GM12875 (cell line): ENCODE data around the gene OR9G4.

Experiments
- H3K4me3 ChIP-seq: one replicate; pipeline ENCODE4 v1.5.1; 2011; ENCODE audit warnings: low read depth, low read length, control low read depth
- CTCF ChIP-seq: IDR thresholded peaks from 2 replicates; pipeline ENCODE4 v1.5.1; 2011; ENCODE audit warnings: low read depth, mild to moderate bottlenecking, control low read depth, inconsistent platforms, low read length, moderate library complexity, borderline replicate concordance; ENCODE audit not compliant: insufficient read depth

Gene OR9G4

GRCh38 chr11:56700914-56701485, 47.5 kb downstream of the OR9G4 start:
- H3K4me3 ChIP-seq, result no peak overlapping the region
- TF ChIP-seq CTCF, result no peak

GRCh38 chr11:56700242-56700913, 48.1 kb downstream of the OR9G4 start:
- no peak overlapping the region for H3K4me3 ChIP-seq
- no peak for TF ChIP-seq CTCF

- no peak within 1 kb of the TSS for H3K4me3 ChIP-seq
- TF ChIP-seq CTCF, result no peak
Observed at GRCh38 chr11:56698795-56699194, 49.7 kb downstream of the OR9G4 start, which contains the start of gene OR9G1. TSS of gene OR9G1 (plus strand) at chr11:56699095. CDS start at chr11:56700388, 1,293 bp downstream.

- no peak overlapping the region for H3K4me3 ChIP-seq
- no peak for TF ChIP-seq CTCF
Observed at GRCh38 chr11:56693428-56693827, 55.1 kb downstream of the OR9G4 start.
